Parathyroid adenoma (tissue), 2 donors: ENCODE measurements around the gene CLDND2.

ENCODE experiments used
- H2AFZ ChIP-seq: fragments of 300-600 bp; sonication (generic); one replicate; pipeline ENCODE4 v1.7.0; 2017; ENCODE audit warnings: antibody characterized with exemption, mild to moderate bottlenecking
- H3K27ac ChIP-seq: fragments of 300-600 bp; sonication (generic); one replicate; pipeline ENCODE4 v1.7.0; 2017
- H3K27me3 ChIP-seq: fragments of 300-600 bp; sonication (generic); one replicate; pipeline ENCODE4 v1.7.0; 2017; ENCODE audit warnings: low read length; ENCODE audit not compliant: control insufficient read depth, insufficient read depth
- H3K36me3 ChIP-seq: fragments of 300-600 bp; sonication (generic); one replicate; pipeline ENCODE4 v1.7.0; 2017; ENCODE audit warnings: low read length; ENCODE audit not compliant: control insufficient read depth, insufficient read depth
- H3K4me1 ChIP-seq: fragments of 300-600 bp; sonication (generic); one replicate; pipeline ENCODE4 v1.7.0; 2017; ENCODE audit warnings: control low read depth
- H3K4me2 ChIP-seq: fragments of 300-600 bp; sonication (generic); one replicate; pipeline ENCODE4 v1.7.0; 2017; ENCODE audit warnings: low read length
- H3K4me3 ChIP-seq: fragments of 300-600 bp; sonication (generic); one replicate; pipeline ENCODE4 v1.7.0; 2017; ENCODE audit warnings: low read depth, low read length
- H3K79me2 ChIP-seq: fragments of 300-600 bp; sonication (generic); one replicate; pipeline ENCODE4 v1.7.0; 2017; ENCODE audit warnings: control low read depth
- H3K9ac ChIP-seq: fragments of 300-600 bp; sonication (generic); one replicate; pipeline ENCODE4 v1.7.0; 2017; ENCODE audit warnings: mild to moderate bottlenecking
- H3K9me3 ChIP-seq: fragments of 300-600 bp; sonication (generic); one replicate; pipeline ENCODE4 v1.7.0; 2017; ENCODE audit warnings: low read length; ENCODE audit not compliant: control insufficient read depth
- CTCF ChIP-seq: fragments of 300-600 bp; sonication (generic); IDR thresholded peaks from one replicate; pipeline ENCODE4 v1.7.0; 2017; ENCODE audit warnings: antibody characterized with exemption, mild to moderate bottlenecking
- donor health status: primary hyperparathyroidism.

CLDND2 gene

GRCh38 chr19:51317376-51317775 lies 51.4 kb downstream of the CLDND2 start:
- H3K4me2 ChIP-seq: no peak overlapping the region
- H3K79me2 ChIP-seq: no peaks in the 10 kb centered on the region
- no peak overlapping the region for H2AFZ ChIP-seq
- no peak for TF ChIP-seq CTCF
- H3K4me3 ChIP-seq: no peak overlapping the region
- no peaks in the 10 kb centered on the region for H3K36me3 ChIP-seq
- H3K9ac ChIP-seq: no peak overlapping the region
- no peaks in the 10 kb centered on the region for H3K27me3 ChIP-seq
- H3K27ac ChIP-seq: no peak overlapping the region
- no peaks in the 10 kb centered on the region for H3K9me3 ChIP-seq
- H3K4me1 ChIP-seq: peaks cover 12% of the 10 kb centered on the region
